Panc1 (cell line): ENCODE results near the gene RPL5. TPM values are rescaled to one million over a fixed set of nuclear protein-coding genes. Genes with fewer than 3 reads are reported as not detected.

ENCODE experiments used
- ATAC-seq: fragments of 200-7000 bp; cut with Tn5 transposase; 2 replicates; pipeline ENCODE4 v1.9.1; 2020; ENCODE audit warnings: mild to moderate bottlenecking, moderate library complexity
- BruUV-seq: library from RNA; stranded (reverse); fragments of 400-500 nt; replicated peaks from 2 replicates; lab custom pipeline; 2021; lab: Mats Ljungman, UMichigan
- CTCF ChIA-PET: fragments of 300-600 bp; sonication (Branson Sonifier 250); formaldehyde crosslinking; loops from one replicate; lab custom pipeline; 2022; ENCODE audit warnings: antibody characterized with exemption; lab: Charles Lee
- POLR2A ChIA-PET: fragments of 300-600 bp; sonication (Branson Sonifier 250); formaldehyde crosslinking; loops from one replicate; lab custom pipeline; 2022; ENCODE audit warnings: antibody characterized with exemption; lab: Charles Lee
- DNase-seq: peaks from one replicate; pipeline ENCODE4 v3.0.0-alpha.2; 2010; ENCODE audit warnings: low read depth, low spot score
- H3K27ac ChIP-seq: 2 replicates; pipeline ENCODE4 v1.5.1; 2011; ENCODE audit warnings: mild to moderate bottlenecking, low read length, inconsistent platforms
- H3K27me3 ChIP-seq: fragments of 200-500 bp; sonication (Bioruptor generic); 2 replicates; pipeline ENCODE4 v1.6.0; 2014; ENCODE audit warnings: low read length, inconsistent platforms; ENCODE audit not compliant: control insufficient read depth, insufficient read depth
- H3K36me3 ChIP-seq: fragments of 200-500 bp; sonication (Bioruptor generic); 2 replicates; pipeline ENCODE4 v1.5.1; 2014; ENCODE audit warnings: inconsistent platforms, mild to moderate bottlenecking, low read length, moderate library complexity; ENCODE audit not compliant: control insufficient read depth, insufficient read depth
- H3K4me1 ChIP-seq: 2 replicates; pipeline ENCODE4 v1.5.1; 2011; ENCODE audit warnings: inconsistent platforms, mild to moderate bottlenecking, low read length, moderate library complexity; ENCODE audit not compliant: control insufficient read depth, insufficient read depth
- H3K4me3 ChIP-seq, 2 experiments: 2 replicates each; pipeline ENCODE4 v1.5.1; 2011 to 2012; ENCODE audit warnings: low read depth in 2 of 2, low read length in 2 of 2, mild to moderate bottlenecking in 2 of 2, inconsistent platforms in 1 of 2, moderate library complexity in 1 of 2
- H3K9me3 ChIP-seq: fragments of 200-500 bp; sonication (Bioruptor generic); 2 replicates; pipeline ENCODE4 v1.5.1; 2014; ENCODE audit warnings: low read depth, mild to moderate bottlenecking, inconsistent platforms, low read length, moderate library complexity; ENCODE audit not compliant: control insufficient read depth, insufficient read depth
- POLR2AphosphoS5 ChIP-seq: IDR thresholded peaks from 2 replicates; pipeline ENCODE4 v1.6.1; 2012; ENCODE audit warnings: mild to moderate bottlenecking, low read depth, low read length, moderate library complexity
- SIN3A ChIP-seq: IDR thresholded peaks from 2 replicates; pipeline ENCODE4 v1.6.1; 2012; ENCODE audit warnings: low read depth, mild to moderate bottlenecking, low read length, moderate library complexity, borderline replicate concordance; ENCODE audit not compliant: insufficient read depth
- TCF7L2 ChIP-seq: IDR thresholded peaks from 2 replicates; pipeline ENCODE4 v1.6.1; 2011; ENCODE audit warnings: mild to moderate bottlenecking, low read depth, low read length, inconsistent platforms
- in situ Hi-C: cut with HindIII; loops from 2 replicates; pipeline ENCODE4 v1.10.0; 2016; ENCODE audit warnings: low sequenced_read_pairs, low pct_unique_long_range_greater_than_20kb
- intact Hi-C: fragments of 100-400 bp; cut with micrococcal nuclease; formaldehyde crosslinking; loops from one replicate; pipeline ENCODE4 v1.10.0; 2022; ENCODE audit not compliant: unreplicated experiment
- total RNA-seq: library from RNA; stranded (reverse); gene quantifications from one replicate; pipeline ENCODE4 v1.2.1, GENCODE V29; 2021; ENCODE audit not compliant: unreplicated experiment
- TF ChIP-seq, protein P1 (sequence below): fragments of 450-650 bp; IDR thresholded peaks from 2 replicates; pipeline ENCODE4 v1.5.1; 2017; ENCODE audit warnings: mild to moderate bottlenecking
- TF ChIP-seq, protein P2 (sequence below), 2 experiments: IDR thresholded peaks; 2 replicates each; pipeline ENCODE4 v1.6.1; 2011 to 2012; ENCODE audit warnings: low read depth in 2 of 2, control low read depth in 1 of 2, low read length in 1 of 2, mild to moderate bottlenecking in 1 of 2, moderate library complexity in 1 of 2; ENCODE audit not compliant: insufficient read depth in 1 of 2

Gene RPL5
- total RNA-seq, 1 experiment from 2014 or later, result 446 TPM

DNA sequence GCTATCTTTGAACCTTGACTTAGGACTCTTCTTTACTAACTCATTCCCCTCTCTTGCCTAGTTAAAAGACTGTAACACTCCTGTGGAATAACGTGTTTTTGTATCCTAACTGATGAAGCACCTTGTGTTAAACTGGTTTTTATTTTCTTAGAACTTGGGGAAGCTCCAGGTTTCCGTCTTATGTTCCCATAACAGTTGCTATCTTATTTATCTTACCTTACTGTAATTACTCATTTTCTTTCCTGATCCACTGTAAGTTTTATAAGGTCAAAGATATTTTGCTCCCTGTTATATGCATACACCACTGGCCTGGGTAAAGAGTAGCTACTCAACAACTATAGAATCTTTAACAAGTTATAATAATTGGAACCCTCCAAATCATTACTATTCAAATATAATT lies 43.1 kb downstream of the RPL5 start:
- no peak for DNase-seq
- H3K27me3 ChIP-seq, result no peaks in the 10 kb centered on the region
- H3K27ac ChIP-seq, result no peak overlapping the region
- in situ Hi-C loops (no loop called here), intact Hi-C loops (no loop called here)
- H3K36me3 ChIP-seq, result no peaks in the 10 kb centered on the region
- H3K4me3 ChIP-seq, result no peak overlapping the region
- POLR2A ChIA-PET, result no interaction called here
- BruUV-seq, result no TSS peak
- CTCF ChIA-PET, result no interaction called here
- H3K4me1 ChIP-seq, result no peaks in the 10 kb centered on the region
- no peaks in the 10 kb centered on the region for H3K9me3 ChIP-seq
- no peak for ATAC-seq
- TF ChIP-seq TCF7L2 (no peak), POLR2AphosphoS5 (no peak), SIN3A (no peak)
- TF ChIP-seq, protein P1, sequence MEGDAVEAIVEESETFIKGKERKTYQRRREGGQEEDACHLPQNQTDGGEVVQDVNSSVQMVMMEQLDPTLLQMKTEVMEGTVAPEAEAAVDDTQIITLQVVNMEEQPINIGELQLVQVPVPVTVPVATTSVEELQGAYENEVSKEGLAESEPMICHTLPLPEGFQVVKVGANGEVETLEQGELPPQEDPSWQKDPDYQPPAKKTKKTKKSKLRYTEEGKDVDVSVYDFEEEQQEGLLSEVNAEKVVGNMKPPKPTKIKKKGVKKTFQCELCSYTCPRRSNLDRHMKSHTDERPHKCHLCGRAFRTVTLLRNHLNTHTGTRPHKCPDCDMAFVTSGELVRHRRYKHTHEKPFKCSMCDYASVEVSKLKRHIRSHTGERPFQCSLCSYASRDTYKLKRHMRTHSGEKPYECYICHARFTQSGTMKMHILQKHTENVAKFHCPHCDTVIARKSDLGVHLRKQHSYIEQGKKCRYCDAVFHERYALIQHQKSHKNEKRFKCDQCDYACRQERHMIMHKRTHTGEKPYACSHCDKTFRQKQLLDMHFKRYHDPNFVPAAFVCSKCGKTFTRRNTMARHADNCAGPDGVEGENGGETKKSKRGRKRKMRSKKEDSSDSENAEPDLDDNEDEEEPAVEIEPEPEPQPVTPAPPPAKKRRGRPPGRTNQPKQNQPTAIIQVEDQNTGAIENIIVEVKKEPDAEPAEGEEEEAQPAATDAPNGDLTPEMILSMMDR, result no peak
- TF ChIP-seq, protein P2, sequence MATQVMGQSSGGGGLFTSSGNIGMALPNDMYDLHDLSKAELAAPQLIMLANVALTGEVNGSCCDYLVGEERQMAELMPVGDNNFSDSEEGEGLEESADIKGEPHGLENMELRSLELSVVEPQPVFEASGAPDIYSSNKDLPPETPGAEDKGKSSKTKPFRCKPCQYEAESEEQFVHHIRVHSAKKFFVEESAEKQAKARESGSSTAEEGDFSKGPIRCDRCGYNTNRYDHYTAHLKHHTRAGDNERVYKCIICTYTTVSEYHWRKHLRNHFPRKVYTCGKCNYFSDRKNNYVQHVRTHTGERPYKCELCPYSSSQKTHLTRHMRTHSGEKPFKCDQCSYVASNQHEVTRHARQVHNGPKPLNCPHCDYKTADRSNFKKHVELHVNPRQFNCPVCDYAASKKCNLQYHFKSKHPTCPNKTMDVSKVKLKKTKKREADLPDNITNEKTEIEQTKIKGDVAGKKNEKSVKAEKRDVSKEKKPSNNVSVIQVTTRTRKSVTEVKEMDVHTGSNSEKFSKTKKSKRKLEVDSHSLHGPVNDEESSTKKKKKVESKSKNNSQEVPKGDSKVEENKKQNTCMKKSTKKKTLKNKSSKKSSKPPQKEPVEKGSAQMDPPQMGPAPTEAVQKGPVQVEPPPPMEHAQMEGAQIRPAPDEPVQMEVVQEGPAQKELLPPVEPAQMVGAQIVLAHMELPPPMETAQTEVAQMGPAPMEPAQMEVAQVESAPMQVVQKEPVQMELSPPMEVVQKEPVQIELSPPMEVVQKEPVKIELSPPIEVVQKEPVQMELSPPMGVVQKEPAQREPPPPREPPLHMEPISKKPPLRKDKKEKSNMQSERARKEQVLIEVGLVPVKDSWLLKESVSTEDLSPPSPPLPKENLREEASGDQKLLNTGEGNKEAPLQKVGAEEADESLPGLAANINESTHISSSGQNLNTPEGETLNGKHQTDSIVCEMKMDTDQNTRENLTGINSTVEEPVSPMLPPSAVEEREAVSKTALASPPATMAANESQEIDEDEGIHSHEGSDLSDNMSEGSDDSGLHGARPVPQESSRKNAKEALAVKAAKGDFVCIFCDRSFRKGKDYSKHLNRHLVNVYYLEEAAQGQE (IDR thresholded peaks at IDR 0.05; ENCODE audit: insufficient read depth in 1 of 2, low read depth in 2 of 2, low read length in 1 of 2), result no peak

DNA sequence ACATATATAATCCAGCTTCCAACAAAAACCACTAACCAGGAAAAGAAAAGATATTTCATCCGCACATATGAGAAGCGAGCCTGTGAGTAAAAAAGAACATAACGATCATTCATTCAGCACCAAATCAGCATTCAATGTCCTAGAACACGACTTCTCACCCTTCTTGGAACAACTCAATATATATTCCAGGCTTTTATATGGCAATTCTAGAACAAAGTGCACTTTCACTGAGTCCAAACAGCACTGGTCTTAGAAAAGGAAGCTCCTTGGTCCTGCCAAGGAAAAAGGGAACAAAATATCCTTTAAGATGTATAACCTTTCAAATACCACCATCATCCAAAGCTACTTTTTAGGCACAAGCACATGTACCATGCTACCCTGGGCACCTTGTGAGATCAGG lies 44.5 kb downstream of the RPL5 start:
- no TSS peak for BruUV-seq
- Histone ChIP-seq H3K27ac (no peak overlapping the region), H3K4me3 (no peak overlapping the region), H3K27me3 (no peaks in the 10 kb centered on the region), H3K4me1 (no peaks in the 10 kb centered on the region), H3K9me3 (no peaks in the 10 kb centered on the region), H3K36me3 (no peaks in the 10 kb centered on the region)
- intact Hi-C loops, result no loop called here
- POLR2A ChIA-PET, result interaction anchor here (0.6 kb wide), 1 partner anchor 37 kb away, joined by 3 read pairs; no protein-coding TSS in a partner anchor
- no peak for DNase-seq
- TF ChIP-seq TCF7L2, result no peak
- TF ChIP-seq, protein P1, result no peak
- TF ChIP-seq SIN3A, result no peak
- TF ChIP-seq, protein P2 (IDR thresholded peaks at IDR 0.05; ENCODE audit: insufficient read depth in 1 of 2, low read depth in 2 of 2, low read length in 1 of 2), result no peak
- no peak for TF ChIP-seq POLR2AphosphoS5
- in situ Hi-C loops, result no loop called here
- CTCF ChIA-PET, result no interaction called here
- ATAC-seq, result no peak
